Adrenal gland (tissue), 5 donors: ENCODE results near the gene ARHGEF4.

ENCODE experiments used
- CTCF ChIP-seq, 6 experiments: fragments of 450-650 bp in 4 of 6; fragments of 200-600 bp in 2 of 6; sonication (generic) in 1 of 6; IDR thresholded peaks; 1 replicate in 5 of 6; 2 replicates in 1 of 6; pipeline versions ENCODE4 v1.5.1 to v1.8.0; 2016 to 2021; ENCODE audit warnings: antibody characterized with exemption in 6 of 6, mild to moderate bottlenecking in 2 of 6, moderate library complexity in 1 of 6
- POLR2A ChIP-seq, 2 donors: fragments of 450-650 bp; IDR thresholded peaks; one replicate each; pipeline ENCODE4 v1.6.1; 2017; ENCODE audit warnings: antibody characterized with exemption in 2 of 2, mild to moderate bottlenecking in 2 of 2, moderate library complexity in 1 of 2
- donor health status: DM: no; HTN: no; CAD: no.

DNA sequence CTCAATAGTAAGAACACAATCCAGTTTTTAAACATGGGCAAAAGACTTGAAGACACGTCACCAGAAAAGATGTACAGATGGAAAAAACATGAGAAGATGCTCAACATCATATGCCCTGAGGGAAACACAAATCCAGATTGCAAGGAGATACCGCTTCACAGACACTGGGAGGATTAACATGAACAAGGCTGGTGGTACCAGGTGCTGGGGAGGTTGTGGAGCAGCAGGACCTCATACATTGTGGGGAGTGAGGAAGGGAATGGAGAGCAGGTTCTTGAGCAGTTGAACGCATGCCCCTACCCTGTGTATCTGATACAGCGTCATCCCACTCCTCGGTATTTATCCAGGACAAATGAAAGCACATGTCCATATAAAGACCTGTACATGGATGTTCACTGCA, 72.1 kb downstream of the ARHGEF4 start:
- TF ChIP-seq CTCF (IDR thresholded peaks at IDR 0.05) (no peak), POLR2A (IDR thresholded peaks at IDR 0.05) (no peak)
